Osteoblast (primary cell): Measurements from ENCODE around the gene FUS. TPM values are rescaled to one million over a fixed set of nuclear protein-coding genes. Genes with fewer than 3 reads are reported as not detected.

Experiments used
- DNase-seq: peaks from one replicate; pipeline ENCODE4 v3.0.0; 2011; ENCODE audit warnings: low spot score, mixed read lengths; ENCODE audit not compliant: insufficient read length; ENCODE audit errors: missing footprints
- H2AFZ ChIP-seq: 2 replicates; pipeline ENCODE4 v1.6.0; 2011; ENCODE audit warnings: mild to moderate bottlenecking, low read length
- H3K27ac ChIP-seq: 2 replicates; pipeline ENCODE4 v1.5.1; 2011; ENCODE audit warnings: mild to moderate bottlenecking, low read depth, low read length, moderate library complexity
- H3K27me3 ChIP-seq: 2 replicates; pipeline ENCODE4 v1.6.0; 2012; ENCODE audit warnings: mild to moderate bottlenecking, control low read depth, inconsistent platforms, low read length, moderate library complexity; ENCODE audit not compliant: insufficient read depth
- H3K36me3 ChIP-seq: 2 replicates; pipeline ENCODE4 v1.5.1; 2011; ENCODE audit warnings: mild to moderate bottlenecking, low read length, control low read depth, moderate library complexity; ENCODE audit not compliant: insufficient read depth
- H3K4me1 ChIP-seq: 2 replicates; pipeline ENCODE4 v1.5.1; 2011; ENCODE audit warnings: mild to moderate bottlenecking, low read length, control low read depth, moderate library complexity; ENCODE audit not compliant: insufficient read depth
- H3K4me2 ChIP-seq: 2 replicates; pipeline ENCODE4 v1.6.0; 2011; ENCODE audit warnings: mild to moderate bottlenecking, low read length; ENCODE audit not compliant: insufficient read depth
- H3K4me3 ChIP-seq: fragments of 200-600 bp; sonication (generic); 3 replicates; pipeline ENCODE4 v1.5.1; 2012; ENCODE audit warnings: mild to moderate bottlenecking, low read length, inconsistent platforms; ENCODE audit not compliant: insufficient read depth
- H3K79me2 ChIP-seq: 2 replicates; pipeline ENCODE4 v1.6.0; 2012; ENCODE audit warnings: mild to moderate bottlenecking, low read length, control low read depth, inconsistent platforms; ENCODE audit not compliant: insufficient read depth
- H3K9me3 ChIP-seq: 2 replicates; pipeline ENCODE4 v1.5.1; 2011; ENCODE audit warnings: low read depth, low read length, control low read depth
- H4K20me1 ChIP-seq: 2 replicates; pipeline ENCODE4 v1.6.0; 2012; ENCODE audit warnings: mild to moderate bottlenecking, low read length, control low read depth; ENCODE audit not compliant: insufficient read depth
- CTCF ChIP-seq: IDR thresholded peaks from 2 replicates; pipeline ENCODE4 v1.5.1; 2011; ENCODE audit warnings: mild to moderate bottlenecking, low read depth, low read length, moderate library complexity; ENCODE audit errors: extremely low read depth
- total RNA-seq: library from RNA; depleted of rRNA; stranded (reverse); fragments of >200 nt; gene quantifications from 2 replicates; pipeline ENCODE4 v1.2.3, GENCODE V29; 2012

The FUS gene
- total RNA-seq, 1 donor = 24.2 TPM

GRCh38 chr16:31190818-31191444 lies 11.0 kb downstream of the FUS start:
- peaks cover 99% of the 10 kb centered on the region for H3K36me3 ChIP-seq
- no peak overlapping the region for H3K27ac ChIP-seq
- no peaks in the 10 kb centered on the region for H3K27me3 ChIP-seq
- H3K9me3 ChIP-seq = no peaks in the 10 kb centered on the region
- TF ChIP-seq CTCF = no peak
- H3K4me1 ChIP-seq = no peaks in the 10 kb centered on the region
- peaks cover 64% of the 10 kb centered on the region for H4K20me1 ChIP-seq
- no peak overlapping the region for H3K4me2 ChIP-seq
- DNase-seq = no peak
- H2AFZ ChIP-seq = no peak overlapping the region
- no peak overlapping the region for H3K4me3 ChIP-seq
- H3K79me2 ChIP-seq = peaks cover 64% of the 10 kb centered on the region

- H3K9me3 ChIP-seq = no peaks in the 10 kb centered on the region
- H3K27me3 ChIP-seq = no peaks in the 10 kb centered on the region
- peaks cover 98% of the 10 kb centered on the region for H3K36me3 ChIP-seq
- DNase-seq = no peak
- H3K27ac ChIP-seq = no peak overlapping the region
- peaks cover 64% of the 10 kb centered on the region for H4K20me1 ChIP-seq
- H3K4me3 ChIP-seq = no peak overlapping the region
- peaks cover 54% of the 10 kb centered on the region for H3K79me2 ChIP-seq
- H2AFZ ChIP-seq = no peak overlapping the region
- no peak for TF ChIP-seq CTCF
- H3K4me2 ChIP-seq = no peak overlapping the region
- no peaks in the 10 kb centered on the region for H3K4me1 ChIP-seq
Measured at GRCh38 chr16:31191697-31192428, 11.9 kb downstream of the FUS start.

- Histone ChIP-seq H4K20me1 (peaks cover 55% of the 10 kb centered on the region), H2AFZ (no peak overlapping the region), H3K79me2 (peaks cover 43% of the 10 kb centered on the region), H3K4me2 (no peak overlapping the region), H3K36me3 (peaks cover 95% of the 10 kb centered on the region), H3K4me1 (no peaks in the 10 kb centered on the region), H3K27ac (no peak overlapping the region), H3K4me3 (no peak overlapping the region), H3K27me3 (no peaks in the 10 kb centered on the region), H3K9me3 (no peaks in the 10 kb centered on the region)
- no peak for TF ChIP-seq CTCF
- DNase-seq = no peak
Measured at GRCh38 chr16:31192856-31193642, 13.1 kb downstream of the FUS start.

- H3K4me1 ChIP-seq = no peaks in the 10 kb centered on the region
Measured at GRCh38 chr16:31193874-31194273, 13.9 kb downstream of the FUS start.

More at GRCh38 chr16:31193874-31194273, 13.9 kb downstream of the FUS start:
- no peak overlapping the region for H3K4me3 ChIP-seq
- H3K27me3 ChIP-seq = no peaks in the 10 kb centered on the region
- H2AFZ ChIP-seq = no peak overlapping the region
- DNase-seq = no peak
- H4K20me1 ChIP-seq = peaks cover 48% of the 10 kb centered on the region
- H3K27ac ChIP-seq = no peak overlapping the region
- peaks cover 34% of the 10 kb centered on the region for H3K79me2 ChIP-seq
- H3K4me2 ChIP-seq = no peak overlapping the region
- peaks cover 89% of the 10 kb centered on the region for H3K36me3 ChIP-seq
- H3K9me3 ChIP-seq = no peaks in the 10 kb centered on the region
- no peak for TF ChIP-seq CTCF
